GM21367 (cell line): ENCODE data around the gene PKM.
"Not testable (repeated sequence)": the region's sequence is repeated elsewhere in the genome, so short reads cannot be mapped to it uniquely, and the experiment has no call there.

Source experiments
- ATAC-seq: cut with Tn5 transposase; IDR thresholded peaks from one replicate; pipeline ENCODE4 v1.9.1; 2021; ENCODE audit not compliant: unreplicated experiment

The PKM gene

DNA sequence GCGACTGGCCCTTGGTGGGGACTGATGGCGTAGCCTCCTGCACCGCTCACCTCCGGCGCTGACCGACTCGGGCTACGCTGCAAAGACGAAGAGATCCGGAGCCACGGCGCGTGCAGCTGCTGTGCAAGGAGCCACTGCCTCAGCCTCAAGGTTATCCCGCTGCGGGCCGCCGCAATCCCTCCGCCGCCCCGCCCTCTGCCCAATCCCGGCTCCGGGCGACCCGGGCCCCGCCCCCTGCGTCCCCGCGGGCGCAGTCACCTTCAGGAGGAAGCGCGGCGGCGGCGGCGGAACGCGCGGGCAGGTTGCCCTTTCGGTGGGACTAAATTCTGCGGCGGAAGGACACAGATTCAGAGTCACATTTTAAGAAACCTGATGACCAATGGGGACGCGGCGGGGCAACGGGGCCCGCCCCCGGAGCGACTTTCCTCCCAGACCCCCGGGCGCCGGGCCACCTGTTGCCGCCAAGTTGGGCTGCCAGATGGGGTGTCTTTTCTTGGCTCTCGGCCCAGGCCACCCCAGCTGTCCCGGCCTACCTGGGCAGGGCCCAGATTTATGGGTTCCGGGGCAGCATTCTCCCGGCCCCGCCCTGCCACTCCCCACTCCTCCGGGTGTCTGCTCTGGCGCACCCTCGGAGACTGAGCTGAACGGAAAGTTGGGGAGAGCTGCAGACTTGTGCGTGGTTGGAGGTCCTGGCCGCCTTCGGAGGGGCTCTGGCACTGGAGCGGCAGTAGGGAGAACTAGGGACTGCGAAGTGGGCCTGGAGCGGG lies at the start of gene PKM:
TSS of gene PKM (minus strand) at position 125 of the 767 bp plus-strand sequence. CDS start 12,093 bp downstream, outside the sequence.
- peak; percentile 41 for ATAC-seq

DNA sequence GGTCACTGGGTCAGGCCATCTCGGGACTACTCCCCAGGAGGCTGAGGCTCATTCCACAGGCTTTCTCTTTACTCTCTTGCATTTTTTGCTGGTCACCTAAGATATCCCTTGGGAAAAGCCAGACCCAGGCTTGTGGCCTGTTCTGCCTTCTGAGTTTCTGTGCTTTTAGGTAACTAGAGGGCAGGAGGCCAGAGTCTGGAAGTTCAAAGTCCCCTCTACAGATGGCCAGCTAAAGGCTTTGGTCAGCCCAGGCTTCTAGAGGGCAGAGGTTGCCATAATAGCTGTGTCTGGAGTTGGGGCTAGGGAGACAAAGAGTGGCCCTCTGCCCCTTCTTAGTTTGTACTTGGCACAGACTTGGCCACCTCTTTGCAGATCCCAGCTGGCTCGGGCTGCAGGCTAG lies 49.8 kb upstream of the PKM start:
- ATAC-seq, result no peak

DNA sequence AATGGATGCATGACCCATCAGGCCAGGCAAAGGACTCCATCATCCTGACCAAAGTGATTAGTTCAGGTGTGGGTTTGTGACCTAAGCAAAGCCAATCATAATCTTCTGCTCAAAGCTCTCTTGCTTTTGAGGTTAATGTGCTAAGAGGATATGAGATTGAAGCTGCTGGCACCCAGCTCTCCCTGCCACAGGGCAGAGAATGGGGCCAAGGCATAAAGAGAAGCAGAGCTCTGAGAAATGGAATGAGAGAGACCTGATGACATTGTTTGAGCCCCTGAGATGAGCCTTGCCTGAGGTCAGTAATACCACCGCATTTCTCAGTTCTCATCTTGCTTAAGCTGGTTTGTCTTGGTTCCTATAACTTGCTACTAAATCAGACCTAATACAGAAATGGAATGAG lies 47.7 kb upstream of the PKM start:
- no peak for ATAC-seq

DNA sequence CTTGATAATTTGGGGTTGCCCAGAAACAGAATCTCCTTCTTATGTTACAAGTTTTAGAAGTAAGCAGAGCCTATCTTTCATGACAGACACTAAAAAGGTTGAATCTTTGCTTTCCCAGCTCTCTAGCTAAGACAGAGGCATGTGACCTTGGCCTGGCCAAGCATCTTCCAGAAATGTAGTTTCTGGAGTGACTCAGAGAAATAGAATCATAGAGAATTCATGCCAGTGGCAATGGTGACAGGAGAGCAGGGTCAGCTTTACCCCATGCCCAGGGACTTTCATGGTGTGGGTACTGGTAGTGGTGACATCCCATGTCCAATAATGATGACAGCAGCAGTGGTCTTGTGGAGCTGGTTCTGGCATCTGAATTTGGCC lies 45.3 kb upstream of the PKM start:
- ATAC-seq, result no peak

DNA sequence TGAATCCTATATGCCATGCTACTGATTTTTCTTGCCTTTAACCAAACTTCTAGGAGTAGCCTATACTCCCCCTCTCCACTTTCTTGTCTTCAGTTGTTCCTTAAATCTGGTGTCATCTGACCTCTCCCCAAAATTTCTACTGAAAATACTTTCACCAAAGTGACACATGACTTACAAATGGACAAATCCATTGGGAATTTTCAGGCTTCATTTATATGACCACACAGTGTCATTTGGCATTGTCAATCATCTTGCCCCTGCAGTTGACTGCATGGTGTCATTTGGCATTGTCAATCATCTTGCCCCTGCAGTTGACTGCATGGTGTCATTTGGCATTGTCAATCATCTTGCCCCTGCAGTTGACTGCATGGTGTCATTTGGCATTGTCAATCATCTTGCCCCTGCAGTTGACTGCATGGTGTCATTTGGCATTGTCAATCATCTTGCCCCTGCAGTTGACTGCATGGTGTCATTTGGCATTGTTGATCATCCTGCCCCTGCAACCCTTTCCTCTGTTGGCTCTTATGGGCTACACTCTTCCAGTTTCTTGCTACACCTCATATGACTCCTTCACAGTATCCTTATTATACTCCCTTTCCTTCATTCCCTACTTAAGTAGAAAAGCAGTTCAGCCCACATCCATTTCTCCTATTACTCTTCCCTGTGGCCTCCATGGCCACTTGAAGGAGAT lies 44.8 kb upstream of the PKM start:
- ATAC-seq, result not testable (repeated sequence)

DNA sequence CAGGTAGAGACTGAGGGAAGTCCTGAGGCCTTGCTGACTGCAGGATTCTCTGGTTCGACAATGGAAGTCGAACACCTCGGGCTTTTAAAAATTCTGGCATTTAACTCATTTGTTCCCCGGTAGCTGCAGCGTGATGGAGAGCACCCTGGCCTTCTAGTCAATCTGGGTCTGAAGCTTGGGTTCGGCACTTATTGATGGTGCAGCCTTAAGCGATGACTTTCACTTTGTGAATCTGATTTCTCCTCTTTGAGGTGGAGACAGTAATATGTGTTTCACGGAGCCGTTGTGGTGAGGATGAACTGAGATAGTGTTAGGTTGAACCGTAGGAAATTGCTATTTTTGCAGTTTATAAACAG lies 42.0 kb upstream of the PKM start:
- no peak for ATAC-seq

DNA sequence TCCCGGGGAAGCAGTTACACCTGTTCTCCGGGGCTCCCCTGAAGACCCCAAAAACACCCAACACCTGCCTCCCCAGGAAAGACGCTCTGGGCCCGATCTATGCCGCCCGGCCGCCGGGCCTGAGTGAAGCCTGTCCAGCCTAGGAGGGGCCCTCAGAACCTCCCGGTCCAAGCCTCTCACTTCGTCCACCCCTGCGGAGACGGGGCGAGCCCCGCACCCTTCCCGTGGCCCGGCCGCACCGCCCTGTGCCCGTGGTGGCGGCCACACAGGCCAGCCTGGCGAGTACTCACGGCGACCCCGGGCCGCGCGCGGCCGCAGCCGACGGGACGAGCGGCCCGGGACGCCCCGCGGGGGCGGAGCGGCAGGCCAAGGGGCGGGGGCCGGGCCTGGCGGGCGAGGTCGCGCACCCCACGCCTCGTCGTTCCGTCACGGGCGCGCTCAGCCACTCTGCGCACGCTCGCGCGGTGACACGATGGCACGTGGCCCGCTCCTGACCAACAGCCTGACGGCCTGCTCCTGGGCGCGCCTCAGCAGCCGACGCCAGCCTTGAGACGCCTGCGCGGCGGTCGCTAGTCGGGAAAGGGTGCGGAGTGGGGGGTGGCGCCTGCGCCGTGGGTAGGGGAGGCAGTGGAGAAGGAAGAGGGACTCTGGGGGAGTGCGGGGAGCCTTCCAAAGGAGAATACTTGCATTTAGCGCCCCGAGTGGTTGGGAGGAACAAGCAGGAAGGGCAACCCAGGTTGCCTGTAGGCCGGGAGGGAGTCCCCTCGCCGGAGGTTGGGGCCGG lies 41.4 kb upstream of the PKM start, which contains the start of gene PARP6:
TSS of gene PARP6 (minus strand) at position 342 of the 784 bp plus-strand sequence. CDS start 5,077 bp downstream, outside the sequence.
- peak; percentile 92 for ATAC-seq

DNA sequence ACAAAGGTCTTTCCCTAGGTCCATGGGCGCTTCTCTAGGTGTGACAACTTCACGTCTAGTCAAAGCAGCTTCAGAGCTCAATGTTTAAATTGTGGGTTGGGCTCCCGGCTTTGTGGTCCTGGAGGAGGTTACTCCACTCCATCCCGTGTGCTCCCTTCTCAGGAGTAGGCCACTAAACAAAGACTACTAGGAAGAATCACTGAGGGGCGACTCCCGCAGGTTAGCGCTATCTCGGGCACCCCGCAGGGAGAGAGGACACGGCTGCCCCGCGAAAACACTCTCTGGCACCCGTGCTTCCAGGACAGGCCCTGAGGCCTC lies 40.9 kb upstream of the PKM start:
- ATAC-seq, result peak; percentile 0

DNA sequence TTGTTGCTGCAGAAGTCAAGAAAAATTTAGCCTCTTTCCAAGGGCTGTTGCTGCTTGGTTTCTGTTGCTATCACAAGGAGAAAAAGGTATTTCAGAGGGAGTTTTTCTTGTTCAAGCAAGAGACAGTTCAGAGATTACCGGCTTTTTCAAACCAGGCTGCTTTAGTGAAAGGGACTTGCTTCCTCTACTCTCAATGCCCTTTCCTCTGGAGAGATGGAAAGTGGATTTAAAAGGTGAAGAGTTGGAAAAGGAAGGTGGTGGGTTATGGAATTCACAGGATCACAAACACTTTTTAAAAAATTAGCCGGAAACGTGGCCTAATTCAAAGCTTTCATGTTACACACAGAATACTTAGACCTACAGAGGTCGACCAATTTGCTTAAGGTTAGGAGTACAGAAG lies 40.2 kb upstream of the PKM start:
- no peak for ATAC-seq

DNA sequence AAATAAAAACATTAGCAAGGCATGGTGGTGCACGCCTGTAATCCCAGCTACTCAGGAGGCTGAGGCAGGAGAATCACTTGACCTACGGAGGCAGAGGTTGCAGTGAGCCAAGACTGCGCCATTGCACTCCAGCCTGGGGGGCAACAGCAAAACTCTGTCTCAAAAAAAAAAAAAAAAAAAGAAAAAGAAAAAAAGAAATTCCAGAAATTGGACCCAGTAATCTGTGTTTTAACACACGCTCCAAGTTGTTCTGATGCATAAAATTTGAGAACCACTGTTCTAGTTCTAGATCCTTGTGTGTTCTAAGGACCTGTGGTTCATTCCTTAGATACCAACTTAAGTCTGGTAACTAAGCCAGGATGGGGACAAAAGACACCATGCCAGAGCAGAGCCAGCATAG lies 38.7 kb upstream of the PKM start:
- no peak for ATAC-seq

DNA sequence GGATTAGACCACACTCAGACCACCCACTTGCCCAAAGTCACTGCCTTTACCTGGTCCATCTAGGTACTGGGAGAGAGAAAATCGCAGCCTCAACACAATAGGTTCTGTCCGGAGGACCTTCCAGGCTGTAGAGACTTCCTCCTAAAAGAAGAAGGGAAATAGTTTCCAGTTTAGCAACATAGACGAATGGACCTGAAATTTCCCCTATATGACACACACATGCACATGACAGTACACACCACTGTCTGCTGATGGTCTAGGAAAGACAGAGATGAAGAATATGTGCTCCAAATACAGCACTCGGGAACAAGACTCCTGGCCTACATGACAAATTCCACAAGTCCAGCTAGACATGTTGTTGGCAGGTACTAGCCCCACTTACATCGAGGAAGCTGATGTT lies 34.0 kb upstream of the PKM start:
- ATAC-seq, result no peak

DNA sequence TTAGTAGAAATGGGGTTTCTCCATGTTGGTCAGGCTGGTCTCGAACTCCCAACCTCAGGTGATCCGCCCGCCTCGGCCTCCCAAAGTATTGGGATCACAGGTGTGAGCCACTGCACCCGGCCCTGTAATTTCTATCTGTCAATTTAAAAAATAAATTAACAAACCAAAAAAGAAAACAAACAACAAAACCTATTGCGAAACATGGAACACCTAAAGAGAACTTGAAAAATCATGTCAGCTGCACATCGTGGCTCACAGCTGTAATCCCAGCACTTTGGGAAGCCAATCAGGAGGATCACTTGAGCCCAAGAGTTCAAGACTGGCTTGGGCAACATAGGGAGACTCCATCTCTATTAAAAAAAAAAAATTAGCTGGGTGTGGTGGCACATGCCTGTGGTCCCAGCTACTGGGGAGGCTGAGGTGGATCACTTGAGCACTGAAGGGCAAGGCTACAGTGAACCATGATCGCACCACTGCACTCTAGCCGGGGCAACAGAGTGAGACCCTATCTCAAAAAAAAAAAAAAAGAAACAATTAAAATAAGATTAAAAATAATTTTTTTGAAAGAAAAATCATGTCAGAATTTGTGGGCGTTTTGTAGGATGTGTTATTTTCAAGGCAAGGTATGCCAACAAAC lies 21.8 kb upstream of the PKM start:
- no peak for ATAC-seq

DNA sequence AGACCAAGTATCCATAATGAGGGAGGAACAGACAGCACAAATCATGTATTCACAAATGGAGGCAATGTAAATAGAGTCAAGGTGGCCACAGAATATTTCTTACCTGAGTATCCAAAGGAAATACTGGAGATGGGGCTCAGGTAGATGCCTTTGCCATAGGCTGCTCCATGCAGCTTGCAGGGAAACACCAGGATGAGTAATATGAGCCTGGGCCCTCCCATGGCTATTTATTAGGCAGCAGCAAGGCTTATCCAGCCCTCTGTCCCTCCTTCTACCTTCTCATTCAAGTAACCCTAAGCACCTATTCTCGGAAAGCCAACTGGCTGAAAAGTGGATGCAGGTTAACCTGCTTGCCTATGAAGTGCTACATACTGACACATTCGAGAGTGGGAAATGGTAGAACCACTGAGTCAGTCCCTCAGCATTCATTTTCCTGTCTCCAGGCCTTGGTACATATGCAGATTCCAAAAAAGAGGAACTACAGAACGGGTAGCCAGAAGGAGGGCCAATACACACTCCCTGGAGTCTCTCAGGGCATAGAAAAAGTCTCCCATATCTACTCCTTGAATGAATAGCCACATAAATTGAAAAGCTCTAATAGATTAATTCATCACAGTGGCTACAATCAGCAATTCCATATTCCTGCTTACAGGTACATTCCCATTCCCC lies 18.3 kb upstream of the PKM start:
- no peak for ATAC-seq

DNA sequence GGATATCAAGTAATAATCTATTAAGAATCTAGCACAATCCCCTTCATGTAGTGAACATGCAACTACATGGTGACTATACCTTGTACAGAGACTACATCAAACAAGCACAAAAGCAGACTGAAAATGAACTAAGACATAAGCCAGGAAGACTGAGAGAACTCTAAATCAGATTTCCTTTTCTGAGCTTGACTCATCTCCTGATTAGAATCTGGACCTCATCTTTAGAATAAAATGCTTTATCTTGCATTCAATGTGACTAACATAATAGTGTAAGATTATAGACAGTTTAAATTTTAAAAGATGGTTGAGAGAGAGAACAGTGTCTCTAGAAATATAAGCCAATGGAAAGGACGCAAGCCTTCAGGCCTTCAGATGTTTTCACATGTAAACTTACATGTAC lies 17.5 kb upstream of the PKM start:
- ATAC-seq, result no peak

DNA sequence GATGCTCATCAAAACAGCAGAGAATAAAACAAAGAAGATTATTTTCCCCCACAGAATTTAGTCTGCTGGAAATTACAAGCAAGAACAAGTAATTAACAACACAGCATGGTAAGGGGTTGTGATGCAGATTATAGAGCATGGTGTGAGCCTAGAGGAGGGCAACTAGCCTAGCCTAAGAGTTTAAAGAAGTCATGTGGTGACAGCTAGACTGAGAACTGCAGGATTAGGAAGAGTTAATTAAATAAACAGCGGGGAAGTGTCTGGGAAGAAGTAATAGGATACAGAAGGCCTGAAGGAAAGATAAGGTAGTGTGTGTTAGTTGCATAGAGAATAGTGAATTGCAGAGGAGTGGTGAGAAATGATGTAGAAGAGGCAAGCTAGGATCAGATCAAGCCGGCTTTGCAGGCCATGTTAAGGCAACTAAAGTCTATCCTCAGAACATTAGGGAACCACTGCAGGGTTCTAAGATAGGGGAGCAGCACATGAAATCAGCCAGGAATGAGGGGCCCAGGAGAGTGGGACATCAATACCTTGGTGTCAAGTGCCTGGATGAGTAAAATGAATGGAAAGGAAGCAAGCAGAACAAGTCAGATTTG lies 11.9 kb upstream of the PKM start:
- no peak for ATAC-seq

DNA sequence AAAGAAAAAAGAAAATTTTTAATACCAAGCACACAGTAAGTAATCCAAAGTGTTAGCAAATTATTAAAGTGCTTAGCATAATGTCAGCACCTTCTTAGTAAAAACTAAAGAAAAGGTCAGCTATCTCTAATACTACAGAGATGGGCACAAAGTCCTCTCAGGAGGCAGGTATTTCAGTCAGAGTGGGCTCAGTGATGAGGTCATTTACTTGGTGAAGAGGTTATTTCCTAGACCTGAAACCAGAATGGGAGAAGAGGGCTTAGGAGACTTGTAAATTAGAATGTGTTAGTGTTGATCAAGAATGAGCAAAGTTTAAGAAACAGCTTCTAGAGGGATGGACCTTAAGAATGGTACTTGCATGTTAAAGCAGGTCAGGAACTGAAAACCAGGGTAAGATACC lies 8.7 kb upstream of the PKM start:
- ATAC-seq, result no peak

DNA sequence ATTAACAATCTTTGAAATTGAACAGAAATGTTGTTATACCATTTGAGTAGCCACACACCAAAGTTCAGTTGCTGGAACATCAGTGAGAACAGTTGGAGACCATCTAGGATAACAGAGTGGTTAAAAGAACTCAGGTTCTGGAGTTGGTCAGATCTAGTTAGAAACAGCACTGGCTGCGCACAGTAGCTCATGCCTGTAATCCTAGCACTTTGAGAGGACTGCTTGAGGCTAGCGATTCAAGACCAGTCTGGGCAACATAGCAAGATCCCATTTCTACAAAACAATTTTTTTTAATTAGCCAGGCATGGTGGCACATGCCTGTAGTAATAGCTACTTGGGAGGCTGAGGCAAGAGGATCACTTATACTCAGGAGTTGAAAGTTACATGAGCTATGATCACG lies 7.6 kb upstream of the PKM start:
- no peak for ATAC-seq

DNA sequence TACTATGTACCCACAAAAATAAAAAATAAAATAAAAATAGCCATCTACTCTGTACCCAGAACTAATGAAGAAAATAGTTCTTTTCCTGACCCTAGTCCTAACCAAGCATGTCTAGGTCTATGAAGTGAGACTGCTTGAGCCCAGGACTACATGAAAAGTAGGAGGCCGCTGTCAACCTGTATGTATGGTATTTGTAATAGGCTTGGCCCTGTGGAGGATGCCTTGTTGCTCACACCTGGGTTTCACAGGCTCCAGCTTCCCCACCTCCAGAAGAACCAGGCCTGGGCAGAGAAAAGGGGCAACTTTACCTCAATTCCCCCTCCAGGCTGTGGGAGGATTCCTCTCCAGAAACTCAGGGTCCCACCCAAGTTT lies 6.8 kb upstream of the PKM start:
- no peak for ATAC-seq

DNA sequence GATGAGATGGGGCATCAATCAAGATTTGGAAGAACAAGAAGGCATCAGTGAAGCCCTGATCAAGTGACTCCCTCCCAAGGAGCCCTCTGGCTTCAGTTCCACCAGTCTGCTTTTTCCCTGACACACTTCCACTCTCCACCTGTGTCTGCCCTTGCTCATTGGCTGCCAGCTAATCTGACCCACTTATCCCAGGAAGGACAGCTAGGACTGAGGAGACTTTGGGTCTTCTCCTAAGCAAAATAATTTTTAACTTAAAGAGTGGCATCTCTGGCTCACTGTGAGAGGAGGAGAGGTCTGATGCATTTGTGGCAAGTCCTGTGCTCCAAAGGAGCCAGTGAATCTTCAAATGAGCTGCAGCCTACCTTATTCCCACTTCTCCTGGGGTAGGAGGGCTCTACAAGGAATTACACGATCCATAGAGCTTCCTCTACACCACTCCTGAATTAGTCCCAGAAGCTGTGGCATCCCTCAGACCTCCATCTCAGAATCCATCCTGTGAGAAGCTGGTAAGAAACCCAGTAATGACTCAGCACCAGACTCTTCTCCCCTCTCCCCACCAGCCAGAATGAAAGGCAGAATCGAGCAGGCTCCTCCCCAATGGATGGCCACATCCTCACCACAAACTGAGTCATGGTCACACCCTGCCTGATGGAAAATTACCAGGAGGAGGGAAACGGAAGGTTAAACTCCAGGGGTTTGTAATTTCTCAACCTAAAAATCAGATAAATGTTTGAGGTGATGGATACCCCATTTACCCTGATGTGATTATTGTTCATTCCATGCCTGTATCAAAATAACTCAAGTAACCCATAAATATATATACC lies 6.3 kb upstream of the PKM start:
- peak; percentile 40 for ATAC-seq
